ENCODE measurements around the gene GOLGA6L1. TPM values are rescaled to one million over a fixed set of nuclear protein-coding genes. Genes with fewer than 3 reads are reported as not detected.

Gene GOLGA6L1, protein sequence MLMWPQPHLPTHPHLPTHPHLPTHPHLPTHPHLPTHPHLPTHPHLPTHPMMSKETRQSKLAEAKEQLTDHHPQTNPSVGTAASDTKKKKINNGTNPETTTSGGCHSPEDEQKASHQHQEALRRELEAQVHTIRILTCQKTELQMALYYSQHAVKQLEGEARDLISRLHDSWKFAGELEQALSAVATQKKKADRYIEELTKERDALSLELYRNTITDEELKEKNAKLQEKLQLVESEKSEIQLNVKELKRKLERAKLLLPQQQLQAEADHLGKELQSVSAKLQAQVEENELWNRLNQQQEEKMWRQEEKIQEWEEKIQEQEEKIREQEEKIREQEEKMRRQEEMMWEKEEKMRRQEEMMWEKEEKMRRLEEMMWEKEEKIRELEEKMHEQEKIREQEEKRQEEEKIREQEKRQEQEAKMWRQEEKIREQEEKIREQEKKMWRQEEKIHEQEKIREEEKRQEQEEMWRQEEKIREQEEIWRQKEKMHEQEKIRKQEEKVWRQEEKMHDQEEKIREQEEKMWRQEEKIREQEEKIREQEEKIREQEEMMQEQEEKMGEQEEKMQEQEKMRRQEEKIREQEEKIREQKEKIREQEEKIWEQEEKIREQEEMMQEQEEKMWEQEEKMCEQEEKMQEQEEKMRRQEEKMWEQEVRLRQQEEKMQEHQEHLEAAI
- total RNA-seq, result not detected in 2 replicates

DNA sequence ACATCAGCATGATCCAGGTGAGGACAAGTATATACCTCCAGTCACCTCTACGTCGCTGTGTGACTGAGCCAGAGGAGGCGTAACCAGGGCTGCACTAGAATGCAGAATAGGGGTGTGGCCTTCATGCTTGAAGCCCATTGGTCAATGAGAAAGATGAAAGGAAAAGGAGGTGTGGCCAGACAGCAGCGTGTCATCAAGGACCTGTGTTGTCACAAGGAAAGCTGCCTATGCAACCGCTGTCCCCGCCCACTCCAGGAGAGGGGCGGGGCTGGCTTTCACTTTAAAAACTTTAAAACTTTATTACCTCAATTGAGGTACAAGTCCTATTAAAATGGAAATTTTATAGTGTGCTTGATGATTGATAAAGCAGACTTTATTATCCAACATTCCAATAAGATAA is at the start of gene GOLGA6L1:
Gene GOLGA6L1, minus strand, starts transcription at position 101 of the 400 bp plus-strand sequence. Its CDS starts 91 bp downstream, at position 10.

Small RNA genes within 50 kb of the gene (small RNA-seq; reads per million reads assigned to genes)
- gene RN7SL106P, result not detected

Other genes starting within 250 kb of the GOLGA6L1 start
- 111 and 125 TPM in 2 replicates for gene CYFIP1, start 156.5 kb downstream of the GOLGA6L1 start, total RNA-seq
- gene TUBGCP5, start 97.3 kb downstream of the GOLGA6L1 start, total RNA-seq, result 29.3 and 33.2 TPM in 2 replicates
- not detected in 2 replicates for gene GOLGA6L26, start 197.4 kb upstream of the GOLGA6L1 start, total RNA-seq
- gene GOLGA8S, start 217.9 kb upstream of the GOLGA6L1 start, total RNA-seq, result under 0.01 and 0.07 TPM in 2 replicates